ENCODE measurements around the gene PTPN4. TPM values are rescaled to one million over a fixed set of nuclear protein-coding genes. Genes with fewer than 3 reads are reported as not detected.

Gene PTPN4
- total RNA-seq, 3 donors from 2014 or later, result 23.1 to 35.4 (median 30.1) TPM

- Histone ChIP-seq H3K9me3 (no peaks in the 10 kb centered on the region), H3K36me3 (ENCODE audit: low read depth) (no peaks in the 10 kb centered on the region), H3K4me1 (ENCODE audit: low read depth) (no peaks in the 10 kb centered on the region), H3K4me3 (no peak overlapping the region)
- intact Hi-C loops (cut with DNase I, micrococcal nuclease), result no loop called here
- TF ChIP-seq CTCF (IDR thresholded peaks at IDR 0.05), result no peak
- DNase-seq (no peak), ATAC-seq (no peak)
These were observed 272.6 kb downstream of the PTPN4 start for GRCh38 chr2:120032297-120032696.

Other genes with a start within 250 kb of the PTPN4 start
- gene SCTR, start 235.4 kb upstream of the PTPN4 start, total RNA-seq, result under 1 TPM in 2 of 3 donors, not detected in 1; 0.25 to 0.32 TPM
- under 1 TPM in 1 of 3 donors, not detected in 2; 0.51 TPM for gene CFAP221, start 215.5 kb upstream of the PTPN4 start, total RNA-seq
- gene TMEM177, start 80.7 kb upstream of the PTPN4 start, total RNA-seq, result 10 to 100 TPM; 16.2 to 25.2 (median 18.4) TPM

Measured in mucosa of descending colon (tissue), 3 donors.